ENCODE data around the gene TLE3.

The TLE3 gene

DNA sequence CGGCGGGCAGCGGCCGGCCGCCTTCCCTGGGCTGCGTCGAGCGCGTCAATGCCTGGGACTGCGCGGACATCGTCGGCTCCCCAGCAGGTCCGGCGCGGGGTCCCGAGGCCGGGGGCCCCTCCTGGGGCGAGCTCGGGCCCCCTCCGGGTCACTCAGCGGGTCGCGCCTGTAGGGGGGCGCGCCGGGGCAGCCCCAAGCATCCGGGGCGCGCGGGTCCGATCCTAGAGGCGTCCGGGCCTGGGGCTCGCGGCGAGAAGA lies 725 bp downstream of the TLE3 start:
- Histone ChIP-seq H3K79me2 (ENCODE audit: insufficient read depth, low read depth) (peaks cover 57% of the 10 kb centered on the region), H3K9ac (peak overlapping the region; percentile 98), H3K4me2 (peak overlapping the region; percentile 90; the same call in 1 of the 2 replicates), H3K36me3 (ENCODE audit: insufficient read depth) (peaks cover 7% of the 10 kb centered on the region; the same call in 1 of the 2 replicates), H3K27ac (peak overlapping the region; percentile 94), H3K27me3 (ENCODE audit: insufficient read depth, low read depth) (no peaks in the 10 kb centered on the region), H3K4me3 (IDR thresholded peaks at IDR 0.05; ENCODE audit: insufficient read depth, low read depth, low read length) (no peak overlapping the region), H2AFZ (ENCODE audit: low read depth) (no peak overlapping the region), H3K4me1 (ENCODE audit: low read depth, poor library complexity, severe bottlenecking) (peaks cover 43% of the 10 kb centered on the region), H4K20me1 (ENCODE audit: insufficient read depth) (peaks cover 38% of the 10 kb centered on the region)
- TF ChIP-seq, protein P1, sequence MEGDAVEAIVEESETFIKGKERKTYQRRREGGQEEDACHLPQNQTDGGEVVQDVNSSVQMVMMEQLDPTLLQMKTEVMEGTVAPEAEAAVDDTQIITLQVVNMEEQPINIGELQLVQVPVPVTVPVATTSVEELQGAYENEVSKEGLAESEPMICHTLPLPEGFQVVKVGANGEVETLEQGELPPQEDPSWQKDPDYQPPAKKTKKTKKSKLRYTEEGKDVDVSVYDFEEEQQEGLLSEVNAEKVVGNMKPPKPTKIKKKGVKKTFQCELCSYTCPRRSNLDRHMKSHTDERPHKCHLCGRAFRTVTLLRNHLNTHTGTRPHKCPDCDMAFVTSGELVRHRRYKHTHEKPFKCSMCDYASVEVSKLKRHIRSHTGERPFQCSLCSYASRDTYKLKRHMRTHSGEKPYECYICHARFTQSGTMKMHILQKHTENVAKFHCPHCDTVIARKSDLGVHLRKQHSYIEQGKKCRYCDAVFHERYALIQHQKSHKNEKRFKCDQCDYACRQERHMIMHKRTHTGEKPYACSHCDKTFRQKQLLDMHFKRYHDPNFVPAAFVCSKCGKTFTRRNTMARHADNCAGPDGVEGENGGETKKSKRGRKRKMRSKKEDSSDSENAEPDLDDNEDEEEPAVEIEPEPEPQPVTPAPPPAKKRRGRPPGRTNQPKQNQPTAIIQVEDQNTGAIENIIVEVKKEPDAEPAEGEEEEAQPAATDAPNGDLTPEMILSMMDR (conservative IDR thresholded peaks at IDR 0.05; ENCODE audit: low read depth, low read length) = no peak

DNA sequence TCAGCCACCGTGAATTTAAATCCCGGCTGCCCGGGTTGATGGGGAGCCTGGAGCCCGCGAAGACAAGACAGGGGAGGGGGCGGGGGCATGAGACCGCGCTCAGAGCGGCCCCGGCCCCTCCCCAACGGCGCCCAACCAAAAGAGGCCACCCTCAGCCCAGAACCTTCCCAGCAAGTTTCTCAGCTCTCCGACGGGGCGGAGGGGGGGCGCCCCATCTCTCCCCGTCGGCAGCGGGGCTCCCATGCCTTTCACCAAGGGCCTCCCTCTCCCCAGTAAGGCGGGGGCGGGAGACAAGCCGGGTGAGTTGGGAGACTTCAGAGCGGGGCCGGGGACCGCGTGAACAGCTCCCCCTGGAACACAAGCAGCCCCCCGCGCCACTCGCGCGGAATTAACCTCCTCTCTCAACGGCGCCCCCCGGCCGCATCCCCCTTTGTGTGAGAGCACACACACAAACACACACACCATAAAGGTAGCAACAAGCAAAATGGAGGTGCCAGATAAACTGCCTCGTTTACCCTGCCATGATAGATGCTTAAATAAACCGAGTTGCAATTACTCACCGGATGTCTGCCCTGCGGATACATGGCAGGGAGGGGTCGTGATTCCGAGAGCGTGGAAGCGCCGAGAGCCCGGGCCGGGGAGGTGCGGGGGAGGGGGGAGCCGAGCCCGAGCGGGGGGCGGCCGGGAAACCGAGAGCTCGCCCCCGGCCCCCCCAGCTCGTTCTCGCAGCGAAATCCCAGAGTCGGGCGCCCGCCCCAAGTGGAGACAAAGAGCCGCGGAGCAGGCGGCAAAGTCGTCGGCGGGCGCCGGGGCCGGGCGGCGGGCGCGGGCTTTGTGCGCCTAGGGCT lies 1.3 kb downstream of the TLE3 start:
- TF ChIP-seq, protein P1 (conservative IDR thresholded peaks at IDR 0.05; ENCODE audit: low read depth, low read length) = no peak
- H2AFZ ChIP-seq (ENCODE audit: low read depth) = no peak overlapping the region

DNA sequence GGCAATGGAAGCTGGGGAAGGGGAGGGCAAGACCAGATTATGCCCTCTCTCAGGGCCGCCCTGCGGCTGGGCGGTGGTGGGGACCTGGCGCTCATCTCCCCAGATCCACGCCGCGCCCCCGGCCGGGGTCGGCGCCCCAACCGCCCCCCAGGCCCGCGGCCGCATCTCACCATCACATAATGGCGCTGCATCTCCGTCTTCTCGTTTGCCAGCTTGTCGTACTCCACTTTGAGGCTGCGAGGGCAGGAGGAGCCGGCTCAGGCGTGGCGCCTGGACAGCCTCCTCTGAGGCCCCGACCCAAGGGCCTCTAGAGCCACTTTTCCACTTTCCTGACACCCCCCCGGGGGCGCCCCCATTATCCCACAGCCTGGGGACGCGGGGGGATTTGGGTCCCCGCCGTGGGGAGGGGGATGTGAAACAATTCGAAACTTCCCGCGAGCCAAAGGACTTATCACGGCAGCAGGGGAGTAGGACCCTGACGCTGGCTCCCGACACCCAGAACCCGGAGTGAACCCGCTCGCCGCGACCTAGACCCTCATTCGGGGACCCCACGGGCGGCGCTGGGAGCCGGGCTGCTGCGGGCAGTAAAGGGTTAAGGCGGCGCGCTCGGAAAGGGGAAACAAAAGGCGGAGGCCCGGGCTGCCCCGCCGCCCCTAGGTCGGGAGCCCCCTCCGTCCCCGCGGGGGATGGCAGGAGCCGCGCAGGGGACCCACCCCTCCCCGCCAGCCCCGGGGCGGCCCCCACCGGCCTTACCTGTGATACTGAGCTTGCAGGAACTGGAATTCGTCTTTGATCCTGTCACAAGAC lies 2.1 kb downstream of the TLE3 start:
- H4K20me1 ChIP-seq (ENCODE audit: insufficient read depth) = peaks cover 41% of the 10 kb centered on the region

More for the DNA sequence above, 1.3 kb downstream of the TLE3 start:
- no peak overlapping the region for H3K4me3 ChIP-seq (IDR thresholded peaks at IDR 0.05; ENCODE audit: insufficient read depth, low read depth, low read length)
- peak overlapping the region; percentile 94 for H3K27ac ChIP-seq
- H3K79me2 ChIP-seq (ENCODE audit: insufficient read depth, low read depth) = peaks cover 63% of the 10 kb centered on the region
- peaks cover 7% of the 10 kb centered on the region; the same call in 1 of the 2 replicates for H3K36me3 ChIP-seq (ENCODE audit: insufficient read depth)
- peaks cover 43% of the 10 kb centered on the region for H3K4me1 ChIP-seq (ENCODE audit: low read depth, poor library complexity, severe bottlenecking)
- no peaks in the 10 kb centered on the region for H3K27me3 ChIP-seq (ENCODE audit: insufficient read depth, low read depth)
- H3K4me2 ChIP-seq = peak overlapping the region; percentile 90
- peak overlapping the region; percentile 98 for H3K9ac ChIP-seq
- H4K20me1 ChIP-seq (ENCODE audit: insufficient read depth) = peaks cover 39% of the 10 kb centered on the region

DNA sequence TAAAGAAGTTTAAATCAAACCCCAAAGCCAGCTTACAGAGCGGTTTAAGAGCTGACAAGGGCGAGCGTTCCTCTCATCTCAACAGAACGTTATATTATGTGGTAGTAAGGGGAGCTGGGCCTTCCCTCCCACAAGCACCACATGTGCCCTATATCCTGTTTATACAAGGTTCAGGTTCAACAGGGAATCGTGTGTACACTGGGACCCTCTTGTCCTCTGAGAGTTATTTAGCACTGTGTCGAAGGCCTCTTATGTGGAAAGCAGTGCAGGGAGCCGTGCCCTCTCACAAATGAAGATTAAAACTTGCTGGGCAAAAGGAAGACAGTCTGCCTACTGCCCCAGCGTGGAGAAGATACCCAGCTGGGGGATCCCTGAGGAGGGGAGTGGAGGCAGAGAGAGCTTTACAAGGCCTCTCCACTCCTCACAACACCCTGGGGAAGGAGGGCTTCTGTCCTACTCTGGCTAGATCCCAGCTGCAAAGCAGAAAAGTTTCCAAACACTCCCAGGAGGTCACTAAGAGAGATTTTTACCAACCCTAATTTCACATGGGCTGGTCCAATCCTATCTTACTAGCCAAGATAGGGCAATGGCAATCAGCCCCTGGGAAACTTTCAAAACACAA lies 2.9 kb downstream of the TLE3 start:
- peaks cover 7% of the 10 kb centered on the region; the same call in 1 of the 2 replicates for H3K36me3 ChIP-seq (ENCODE audit: insufficient read depth)
- no peak overlapping the region for H3K27ac ChIP-seq
- TF ChIP-seq, protein P1 (conservative IDR thresholded peaks at IDR 0.05; ENCODE audit: low read depth, low read length) = no peak
- no peak overlapping the region for H3K4me3 ChIP-seq (IDR thresholded peaks at IDR 0.05; ENCODE audit: insufficient read depth, low read depth, low read length)
- H3K4me1 ChIP-seq (ENCODE audit: low read depth, poor library complexity, severe bottlenecking) = peaks cover 49% of the 10 kb centered on the region
- H4K20me1 ChIP-seq (ENCODE audit: insufficient read depth) = peaks cover 45% of the 10 kb centered on the region
- peak overlapping the region; percentile 90 for H3K4me2 ChIP-seq
- no peaks in the 10 kb centered on the region for H3K27me3 ChIP-seq (ENCODE audit: insufficient read depth, low read depth)
- H2AFZ ChIP-seq (ENCODE audit: low read depth) = no peak overlapping the region
- peaks cover 79% of the 10 kb centered on the region for H3K79me2 ChIP-seq (ENCODE audit: insufficient read depth, low read depth)
- peak overlapping the region; percentile 98; the same call in 1 of the 2 replicates for H3K9ac ChIP-seq

More for the DNA sequence above, 2.1 kb downstream of the TLE3 start:
- Histone ChIP-seq H3K4me2 (peak overlapping the region; percentile 90), H3K79me2 (ENCODE audit: insufficient read depth, low read depth) (peaks cover 71% of the 10 kb centered on the region), H3K36me3 (ENCODE audit: insufficient read depth) (peaks cover 7% of the 10 kb centered on the region; the same call in 1 of the 2 replicates), H2AFZ (ENCODE audit: low read depth) (no peak overlapping the region), H3K9ac (peak overlapping the region; percentile 98), H3K27ac (peak overlapping the region; percentile 94; the same call in 1 of the 2 replicates), H3K4me1 (ENCODE audit: low read depth, poor library complexity, severe bottlenecking) (peaks cover 44% of the 10 kb centered on the region), H3K27me3 (ENCODE audit: insufficient read depth, low read depth) (no peaks in the 10 kb centered on the region), H3K4me3 (IDR thresholded peaks at IDR 0.05; ENCODE audit: insufficient read depth, low read depth, low read length) (no peak overlapping the region)
- TF ChIP-seq, protein P1 (conservative IDR thresholded peaks at IDR 0.05; ENCODE audit: low read depth, low read length) = no peak
